Astrocyte of the spinal cord (primary cell): ENCODE data around the gene PLD2.

Experiments
- DNase-seq: peaks from one replicate; pipeline ENCODE4 v3.0.0; 2011; ENCODE audit warnings: low read depth, low spot score
- H3K4me3 ChIP-seq: 2 replicates; pipeline ENCODE4 v1.5.1; 2011; ENCODE audit warnings: low read depth, mild to moderate bottlenecking, low read length, moderate library complexity
- CTCF ChIP-seq: IDR thresholded peaks from 2 replicates; pipeline ENCODE4 v1.5.1; 2012; ENCODE audit warnings: low read depth, mild to moderate bottlenecking, low read length, inconsistent platforms
- in situ Hi-C: cut with HindIII; loops from 2 replicates; pipeline ENCODE4 v1.10.0; 2017; ENCODE audit warnings: low sequenced_read_pairs

PLD2 gene

GRCh38 chr17:4833178-4833940 lies 26.4 kb downstream of the PLD2 start, which contains the start of gene MINK1:
Gene MINK1, plus strand, starts transcription at chr17:4833340. Its CDS starts 244 bp downstream, at chr17:4833584.
- no peak for TF ChIP-seq CTCF
- in situ Hi-C loops = no loop called here
- peak within 1 kb of the TSS; percentile 83 for H3K4me3 ChIP-seq
- peak; percentile 95 for DNase-seq

GRCh38 chr17:4833941-4834680 lies 27.2 kb downstream of the PLD2 start:
- H3K4me3 ChIP-seq = peak overlapping the region; percentile 83
- in situ Hi-C loops = no loop called here
- DNase-seq = peak; percentile 16
- TF ChIP-seq CTCF = no peak

- TF ChIP-seq CTCF = no peak
- in situ Hi-C loops = no loop called here
- H3K4me3 ChIP-seq = peak overlapping the region; percentile 83
- no peak for DNase-seq
Observed at GRCh38 chr17:4834681-4835020, 27.7 kb downstream of the PLD2 start.

GRCh38 chr17:4836221-4836620 lies 29.3 kb downstream of the PLD2 start:
- H3K4me3 ChIP-seq = no peak overlapping the region
- TF ChIP-seq CTCF = no peak
- in situ Hi-C loops = no loop called here
- DNase-seq = no peak

GRCh38 chr17:4837471-4838308 lies 30.7 kb downstream of the PLD2 start:
- in situ Hi-C loops = no loop called here
- DNase-seq = no peak
- no peak for TF ChIP-seq CTCF
- H3K4me3 ChIP-seq = no peak overlapping the region

- no peak for TF ChIP-seq CTCF
- in situ Hi-C loops = no loop called here
- no peak for DNase-seq
- H3K4me3 ChIP-seq = no peak overlapping the region
Observed at GRCh38 chr17:4838309-4838785, 31.4 kb downstream of the PLD2 start.
